Activated CD8-positive, alpha-beta memory T cell treated with anti-CD3 and anti-CD28 coated beads for 24 hours (primary cell): ENCODE measurements around the gene WDR18.
A peak's percentile ranks its signal among the peaks of the same experiment; 100 is the strongest.
"Not testable (repeated sequence)": the region's sequence is repeated elsewhere in the genome, so short reads cannot be mapped to it uniquely, and the experiment has no call there.

Experiments used
- DNase-seq: peaks from one replicate; pipeline ENCODE4 v3.0.0-alpha.2; 2020

WDR18 gene

DNA sequence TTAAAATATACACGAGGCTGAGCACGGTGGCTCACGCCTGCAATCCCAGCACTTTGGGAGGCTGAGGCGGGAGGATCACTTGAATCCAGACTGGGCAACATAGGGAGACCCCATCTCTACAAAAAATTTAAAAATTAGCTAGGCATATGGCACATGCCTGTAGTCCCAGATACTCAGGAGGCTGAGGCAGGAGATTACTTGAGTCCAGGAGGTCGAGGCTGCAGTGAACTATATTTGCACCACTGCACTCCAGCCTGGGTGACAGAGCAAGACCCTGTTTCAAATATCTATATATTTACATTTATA lies 39.7 kb downstream of the WDR18 start:
- not testable (repeated sequence) for DNase-seq

GRCh38 chr19:1025080-1025479 lies 40.9 kb downstream of the WDR18 start:
- DNase-seq, result not testable (repeated sequence)

GRCh38 chr19:1025960-1026782 lies 42.0 kb downstream of the WDR18 start, which contains the start of gene CNN2:
CNN2 (plus strand) TSS chr19:1026608; CDS start chr19:1026662, 54 bp downstream.
- DNase-seq, result peak; percentile 87

DNA sequence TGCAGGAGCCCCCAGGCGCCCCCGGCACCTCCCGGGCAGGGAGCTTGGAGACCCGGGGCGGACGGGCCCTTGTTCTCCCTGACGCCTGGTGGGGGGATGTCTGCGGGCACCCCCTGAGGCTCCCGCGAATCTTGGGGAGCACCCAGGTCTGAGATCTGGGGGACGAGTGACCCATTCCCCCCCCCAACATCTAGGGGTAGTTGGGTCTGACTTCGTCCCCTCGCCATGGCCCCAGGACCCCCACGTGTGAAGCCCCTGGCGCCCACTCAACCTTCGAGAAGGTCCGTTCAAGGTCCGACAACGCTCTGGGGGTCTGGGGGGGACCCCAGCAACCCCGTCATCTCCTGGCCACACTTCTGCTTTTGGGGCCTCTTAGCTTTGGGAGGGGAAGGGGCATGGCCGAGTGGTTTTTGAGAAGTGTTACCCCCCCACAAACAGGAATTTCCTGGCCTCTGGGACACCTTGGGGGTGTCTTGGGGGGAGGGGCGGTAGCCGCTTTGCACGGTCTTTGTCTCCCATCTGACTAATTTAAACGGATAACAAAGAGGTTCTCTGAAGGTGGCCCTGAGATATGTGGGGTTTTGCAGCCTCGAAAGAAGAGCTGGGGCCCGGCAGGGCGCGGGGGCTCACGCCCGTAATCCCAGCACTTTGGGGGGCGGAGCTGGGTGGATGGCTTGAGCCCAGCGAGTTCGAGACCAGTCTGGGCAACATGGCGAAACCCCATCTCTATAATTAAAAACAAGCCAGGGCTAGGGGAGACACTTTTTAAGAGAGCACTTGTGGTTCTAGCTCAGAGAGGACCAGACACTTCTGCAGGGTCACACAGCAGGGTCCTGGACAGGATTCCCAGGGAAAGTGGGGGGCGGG lies 42.9 kb downstream of the WDR18 start:
- peak; percentile 73 for DNase-seq

GRCh38 chr19:1027650-1028061 lies 43.5 kb downstream of the WDR18 start:
- DNase-seq, result no peak

DNA sequence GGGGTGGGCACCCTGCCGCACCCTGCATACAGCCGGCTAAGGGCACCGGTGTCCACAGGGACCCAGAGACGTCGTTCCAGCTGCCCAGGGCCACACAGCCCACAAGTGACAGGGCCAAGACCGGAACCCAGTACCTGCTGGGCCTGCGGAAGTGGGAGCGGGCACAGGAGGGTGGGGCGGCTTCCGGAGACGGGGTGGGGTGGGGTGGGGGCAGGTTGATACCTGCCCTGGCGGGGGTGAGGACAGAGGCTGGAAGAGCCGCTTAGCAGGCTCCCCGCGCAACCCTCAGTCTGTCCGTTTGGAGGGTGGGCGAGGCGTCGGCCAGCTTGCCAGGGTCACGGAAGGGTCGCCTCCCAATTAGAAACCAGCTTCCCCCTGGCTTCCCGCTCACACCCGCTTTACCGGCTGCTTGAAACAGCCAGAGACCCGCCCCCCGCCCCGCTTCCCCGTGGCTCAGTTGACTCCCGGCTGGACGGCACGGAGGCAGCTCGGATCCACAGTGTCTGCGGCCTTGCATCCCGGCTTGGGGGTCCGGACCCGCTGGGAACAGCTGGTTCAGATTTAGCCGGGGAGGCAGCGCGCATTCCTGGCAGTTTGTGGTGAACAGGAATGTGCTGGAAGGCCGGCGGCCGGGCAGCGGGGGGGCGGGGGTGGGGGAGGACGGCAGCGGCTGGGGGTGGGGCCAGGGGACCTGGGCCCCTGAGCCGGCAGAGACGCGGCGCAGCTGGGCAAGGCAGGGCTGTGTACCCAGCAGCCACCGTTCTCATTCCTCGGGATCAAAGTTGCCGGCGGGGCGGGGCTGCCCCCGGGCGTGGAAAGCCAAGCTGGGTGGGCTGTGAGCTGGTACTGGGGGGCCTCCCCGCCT lies 44.1 kb downstream of the WDR18 start:
- DNase-seq, result peak; percentile 73

DNA sequence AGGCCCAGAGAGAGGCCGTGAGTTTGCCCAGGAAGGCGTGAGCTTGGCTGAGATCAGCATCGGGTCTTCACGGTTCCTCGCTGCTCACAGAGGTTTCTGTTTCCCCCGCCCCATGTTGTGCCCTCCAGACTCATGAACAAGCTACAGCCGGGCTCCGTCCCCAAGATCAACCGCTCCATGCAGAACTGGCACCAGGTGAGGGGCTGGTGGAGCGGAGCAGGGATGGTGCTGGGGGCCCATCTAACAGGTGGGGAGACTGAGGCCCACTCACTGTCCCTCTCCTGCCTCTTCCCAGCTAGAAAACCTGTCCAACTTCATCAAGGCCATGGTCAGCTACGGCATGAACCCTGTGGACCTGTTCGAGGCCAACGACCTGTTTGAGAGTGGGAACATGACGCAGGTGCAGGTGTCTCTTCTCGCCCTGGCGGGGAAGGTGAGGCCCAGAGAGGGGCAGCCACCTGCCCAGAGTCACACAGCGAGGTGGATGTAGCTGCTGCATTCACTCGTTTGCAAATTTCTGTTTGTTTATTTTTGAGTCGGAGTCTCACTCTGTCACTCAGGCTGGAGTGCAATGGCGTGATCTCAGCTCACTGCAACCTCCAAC lies 48.2 kb downstream of the WDR18 start:
- DNase-seq, result no peak

- no peak for DNase-seq
Observed at GRCh38 chr19:1035998-1036621, 52.0 kb downstream of the WDR18 start.

DNA sequence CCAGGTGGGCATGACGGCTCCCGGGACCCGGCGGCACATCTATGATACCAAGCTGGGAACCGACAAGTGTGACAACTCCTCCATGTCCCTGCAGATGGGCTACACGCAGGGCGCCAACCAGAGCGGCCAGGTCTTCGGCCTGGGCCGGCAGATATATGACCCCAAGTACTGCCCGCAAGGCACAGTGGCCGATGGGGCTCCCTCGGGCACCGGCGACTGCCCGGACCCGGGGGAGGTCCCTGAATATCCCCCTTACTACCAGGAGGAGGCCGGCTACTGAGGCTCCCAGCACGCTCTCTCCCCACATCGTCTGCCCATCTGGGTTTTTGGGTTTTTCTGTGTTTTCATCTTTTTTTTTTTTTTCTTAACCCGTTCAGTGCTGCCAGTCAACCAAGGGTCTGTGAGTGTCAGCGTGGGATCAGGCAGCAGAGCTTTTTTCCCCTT lies 53.5 kb downstream of the WDR18 start:
- DNase-seq, result no peak

GRCh38 chr19:1038978-1039645 lies 55.0 kb downstream of the WDR18 start:
- DNase-seq, result no peak

- peak; percentile 100 for DNase-seq
Observed at GRCh38 chr19:1039646-1040475, 55.7 kb downstream of the WDR18 start, which contains the start of gene ABCA7. ABCA7 (plus strand) TSS chr19:1040107; CDS start chr19:1041362, 1,255 bp downstream.

DNA sequence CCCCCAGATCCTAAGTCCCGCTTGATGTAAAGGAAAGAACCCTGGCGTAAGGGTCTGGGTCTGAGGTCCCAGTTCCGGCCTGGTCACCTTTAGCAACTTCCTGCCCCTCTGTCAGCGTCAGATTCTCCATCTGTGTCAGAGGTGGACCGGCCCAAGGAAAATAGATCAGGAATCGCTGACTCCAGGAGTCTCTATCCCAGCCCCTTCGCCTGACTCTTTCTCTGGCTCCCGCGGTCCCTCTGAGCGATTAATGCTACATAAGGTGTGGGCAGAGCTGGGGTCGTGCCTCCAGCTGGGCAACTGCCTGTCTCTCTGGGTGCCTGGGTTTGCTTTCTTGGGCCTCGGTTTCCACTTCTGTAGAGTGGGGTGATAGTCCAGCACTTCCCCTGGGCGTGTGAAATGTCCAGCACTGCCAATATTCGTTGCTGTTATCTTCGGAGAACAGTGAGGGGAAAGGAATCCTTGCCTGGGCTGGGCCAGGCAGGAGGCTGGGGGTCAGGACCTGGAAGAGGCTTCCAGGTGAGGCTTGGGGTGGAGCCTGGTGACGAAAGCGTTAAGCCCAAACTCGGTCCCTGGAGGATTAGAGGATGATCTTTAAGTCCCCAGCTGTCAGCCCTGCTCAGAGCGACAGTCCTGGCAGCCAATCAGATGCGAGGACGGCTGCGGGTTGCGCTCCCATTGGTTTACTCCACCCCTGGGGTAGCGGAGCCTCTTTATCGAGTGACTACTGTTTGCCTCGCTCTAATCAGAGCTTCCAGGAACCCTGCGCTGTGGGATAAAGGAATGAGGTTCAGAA lies 56.5 kb downstream of the WDR18 start:
- peak; percentile 94 for DNase-seq

DNA sequence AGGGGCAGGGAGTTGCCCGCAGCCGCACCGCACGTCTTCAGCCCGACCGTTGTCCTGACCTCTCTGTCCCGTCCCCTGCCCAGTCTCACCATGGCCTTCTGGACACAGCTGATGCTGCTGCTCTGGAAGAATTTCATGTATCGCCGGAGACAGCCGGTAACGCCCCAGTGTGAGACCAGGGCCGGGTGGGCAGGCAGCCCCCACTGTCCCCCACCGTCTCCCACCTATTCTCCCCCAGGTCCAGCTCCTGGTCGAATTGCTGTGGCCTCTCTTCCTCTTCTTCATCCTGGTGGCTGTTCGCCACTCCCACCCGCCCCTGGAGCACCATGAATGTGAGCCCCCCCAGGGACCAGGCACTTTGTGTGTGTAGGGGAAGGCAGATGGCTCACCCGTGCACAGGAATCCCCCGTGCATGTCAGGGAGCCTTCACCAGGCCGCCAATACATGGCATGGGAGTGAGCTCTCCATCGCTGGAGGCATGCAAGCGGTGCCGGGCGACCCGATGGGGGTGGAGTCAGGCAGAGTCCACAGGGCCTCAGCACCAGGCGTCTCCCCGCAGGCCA lies 57.2 kb downstream of the WDR18 start:
- DNase-seq, result no peak

- DNase-seq, result no peak
Observed at GRCh38 chr19:1041835-1042685, 57.9 kb downstream of the WDR18 start.

GRCh38 chr19:1042689-1043511 lies 58.8 kb downstream of the WDR18 start:
- no peak for DNase-seq
